Nucleus accumbens (tissue), 56 donors: ENCODE measurements around the gene KAZN.

Experiments
- DNase-seq, 56 donors: peaks; one replicate each; lab custom pipeline; 2025; lab: John Stamatoyannopoulos, UW

The KAZN gene

DNA sequence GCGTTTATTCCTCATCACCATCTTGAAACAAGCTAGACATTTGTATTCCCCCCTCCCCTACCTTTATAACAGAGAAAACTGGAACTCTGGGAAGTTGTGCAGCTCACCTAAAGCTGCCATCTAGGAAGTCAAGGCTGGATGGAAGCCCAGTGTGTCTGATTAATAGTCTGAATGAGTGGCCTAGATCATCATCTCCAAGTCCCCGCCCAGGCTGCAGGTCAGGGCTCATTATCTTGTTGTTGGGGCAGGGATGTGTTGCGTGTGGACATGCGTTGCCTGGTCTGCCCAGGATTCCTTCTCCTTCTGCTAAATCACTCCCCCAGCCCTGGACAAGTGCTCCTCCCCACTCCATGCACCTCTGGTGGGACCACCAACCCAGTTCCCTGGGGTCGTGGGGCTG is 14.7 kb upstream of the KAZN start:
- DNase-seq = no peak

DNA sequence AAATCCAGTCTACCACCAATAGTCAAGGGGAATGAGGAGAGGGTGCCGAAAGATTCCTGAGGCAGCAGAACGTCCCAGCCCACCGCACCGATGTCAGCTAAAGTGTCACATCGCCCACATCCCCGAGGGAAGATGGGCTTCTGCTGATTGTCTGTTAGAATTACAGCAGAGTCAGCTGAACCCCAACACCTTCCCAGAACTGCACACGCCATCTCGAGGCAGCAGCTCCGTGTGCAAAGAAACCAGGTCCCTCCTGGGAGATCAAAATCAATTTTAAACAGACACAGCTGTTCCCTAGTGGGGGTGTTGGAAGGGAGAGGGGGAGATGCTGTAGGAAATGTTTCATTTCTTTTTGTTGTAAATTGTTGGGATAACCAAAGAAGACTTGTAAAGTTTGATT is 12.8 kb upstream of the KAZN start:
- no peak for DNase-seq

GRCh38 chr1:14590411-14591180 is 7.9 kb upstream of the KAZN start:
- DNase-seq = no peak

- DNase-seq = no peak
Observed at GRCh38 chr1:14591600-14591999, 6.9 kb upstream of the KAZN start.

GRCh38 chr1:14592004-14592631 is 6.4 kb upstream of the KAZN start:
- DNase-seq = no peak

- no peak for DNase-seq
Observed at GRCh38 chr1:14593302-14593701, 5.2 kb upstream of the KAZN start.

DNA sequence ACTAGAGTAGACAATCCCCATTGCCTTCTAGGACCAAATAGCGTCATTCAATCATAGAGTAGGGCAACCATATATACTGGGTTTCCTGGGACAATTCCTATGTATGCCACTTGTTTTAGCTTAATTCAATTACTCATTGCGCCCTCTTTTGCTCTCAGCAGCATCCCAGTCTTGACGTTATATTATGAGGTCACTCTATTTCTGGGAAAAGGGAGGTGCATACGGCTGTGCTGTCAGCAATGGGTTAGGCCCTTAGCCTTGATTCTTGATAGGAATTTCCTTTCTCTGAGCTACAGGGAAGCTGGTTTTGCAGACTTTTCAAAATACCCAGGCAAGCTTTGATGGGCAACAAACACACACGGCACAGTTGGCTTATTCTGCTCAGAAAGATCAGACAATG is 4.4 kb upstream of the KAZN start:
- no peak for DNase-seq

DNA sequence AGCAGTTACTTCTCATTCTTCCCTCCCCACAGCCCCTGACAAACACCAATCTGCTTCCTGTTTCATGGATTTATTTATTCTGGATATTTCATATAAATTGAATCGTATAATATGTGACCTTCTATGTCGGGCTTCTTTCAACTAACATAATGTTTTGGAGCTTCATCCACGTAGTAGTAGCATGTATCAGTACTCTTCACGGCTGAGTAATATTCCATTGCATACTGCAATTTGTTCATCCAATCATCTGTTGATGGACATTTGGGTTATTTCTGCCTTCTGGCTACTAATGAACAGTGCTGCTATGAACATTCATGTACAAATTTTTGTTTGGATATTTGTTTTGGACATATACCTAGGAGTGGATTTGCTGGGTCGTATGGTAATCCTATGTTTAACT is 1.9 kb upstream of the KAZN start:
- no peak for DNase-seq

- DNase-seq = no peak
Observed at GRCh38 chr1:14597343-14598006, 1.0 kb upstream of the KAZN start.

- DNase-seq = peak in 18 of 56 donors; percentile 21 to 74 (median 46)
Observed at GRCh38 chr1:14598007-14598497, 433 bp upstream of the KAZN start.

DNA sequence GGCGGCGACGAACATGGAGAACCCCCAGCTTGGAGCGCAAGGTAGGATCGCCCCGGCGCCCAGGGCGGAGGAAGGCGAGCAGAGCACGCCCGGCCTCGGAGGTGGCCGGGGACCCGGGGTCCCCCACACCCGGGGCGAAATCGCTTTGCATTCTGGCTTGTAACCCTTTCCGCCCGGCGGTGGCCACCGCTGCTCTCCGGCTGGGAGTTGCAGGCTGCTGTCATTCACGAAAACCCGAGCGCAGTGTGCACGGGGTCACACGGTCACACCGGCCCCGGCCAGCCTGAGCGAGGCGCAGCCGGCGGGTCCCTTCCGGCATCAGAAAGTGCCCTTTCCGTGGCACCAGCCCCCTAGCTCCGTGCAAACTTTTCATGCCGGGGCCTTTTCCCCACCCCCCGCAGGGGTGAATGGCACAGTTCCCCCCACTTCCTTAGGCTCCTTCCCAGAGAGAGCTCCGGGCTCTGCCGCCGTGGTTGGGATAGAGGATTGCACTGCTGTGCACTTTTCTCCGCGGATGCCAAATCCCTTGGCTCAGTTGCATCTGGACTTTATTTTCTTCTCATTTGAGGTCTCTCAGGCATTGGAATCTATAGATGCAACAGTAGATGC is 802 bp downstream of the KAZN start:
- peak in 22 of 56 donors; percentile 6 to 62 (median 34) for DNase-seq

- no peak for DNase-seq
Observed at GRCh38 chr1:14599800-14600199, 1.3 kb downstream of the KAZN start.

GRCh38 chr1:14600405-14601112 is 2.1 kb downstream of the KAZN start:
- DNase-seq = peak in 2 of 56 donors; percentile 4 to 21

GRCh38 chr1:14602136-14602535 is 3.7 kb downstream of the KAZN start:
- DNase-seq = peak in 22 of 56 donors; percentile 4 to 76 (median 22)

GRCh38 chr1:14603645-14604044 is 5.2 kb downstream of the KAZN start:
- DNase-seq = no peak

GRCh38 chr1:14604414-14604813 is 5.9 kb downstream of the KAZN start:
- DNase-seq = no peak

GRCh38 chr1:14605945-14606344 is 7.5 kb downstream of the KAZN start:
- DNase-seq = no peak

DNA sequence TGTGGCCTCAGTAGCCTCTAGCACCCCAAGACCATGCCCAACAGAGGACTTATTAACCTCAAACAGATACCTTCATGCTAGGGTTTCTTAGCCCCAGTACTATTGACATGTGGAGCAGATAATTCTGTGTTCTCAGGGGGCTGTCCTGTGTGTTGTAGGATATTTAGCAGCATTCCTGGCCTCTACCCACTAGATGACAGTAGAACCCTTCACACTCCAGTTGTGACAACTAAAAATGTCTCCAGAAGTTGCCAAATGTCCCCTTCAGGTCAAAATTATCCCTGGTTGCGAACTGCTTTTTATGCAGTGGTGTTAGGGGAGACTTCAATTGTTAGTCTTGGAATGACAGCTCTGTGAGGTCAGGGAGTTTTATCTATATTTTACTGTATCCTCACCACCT is 8.1 kb downstream of the KAZN start:
- peak in 1 of 56 donors; percentile 21 for DNase-seq

DNA sequence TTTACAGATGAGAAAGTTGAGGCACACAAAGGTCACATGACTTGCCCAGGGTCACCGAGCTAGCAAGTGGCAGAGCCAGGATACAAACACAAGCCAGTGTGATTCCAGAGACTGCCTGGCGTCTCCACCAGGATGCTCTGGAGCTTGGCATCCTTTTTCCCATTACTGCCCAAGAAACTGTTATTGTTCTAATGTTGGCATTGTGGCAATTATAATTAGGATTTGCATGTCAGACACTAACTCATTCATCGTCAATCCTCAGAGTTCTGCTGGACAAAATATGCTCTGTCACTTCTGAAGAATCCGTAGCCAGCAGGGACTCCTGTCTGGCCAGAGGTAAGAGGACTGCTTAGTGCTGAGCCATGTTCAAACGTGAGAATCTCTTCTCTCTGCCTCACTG is 8.8 kb downstream of the KAZN start:
- DNase-seq = peak in 3 of 56 donors; percentile 9 to 13 (median 11)

DNA sequence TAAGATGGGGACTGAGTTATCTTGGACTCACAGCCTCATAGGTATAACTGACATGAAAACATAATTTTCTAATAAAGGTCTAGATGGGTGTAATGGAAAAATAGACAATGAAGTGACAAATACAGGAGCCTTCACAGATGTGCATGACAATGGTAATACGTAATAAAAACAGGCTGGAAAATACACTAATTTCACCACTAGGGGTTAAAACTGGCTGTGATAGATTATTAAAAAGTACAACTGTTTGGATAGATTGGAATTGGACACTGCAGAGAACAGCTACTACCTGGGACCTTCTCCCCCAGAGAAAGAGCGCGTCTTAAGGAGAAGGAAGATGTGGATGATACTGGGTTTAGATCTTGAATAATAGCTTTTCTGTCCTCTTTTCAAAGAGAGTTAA is 9.8 kb downstream of the KAZN start:
- no peak for DNase-seq
